HepG2 (cell line): ENCODE data around the gene ENG. TPM values are rescaled to one million over a fixed set of nuclear protein-coding genes. Genes with fewer than 3 reads are reported as not detected.

Source experiments
- CBFB ChIP-seq: sonication (generic); formaldehyde crosslinking; IDR thresholded peaks from 2 replicates; pipeline ENCODE4 v1.4.0; 2020; ENCODE audit warnings: missing genetic modification reagents
- DR1 ChIP-seq: sonication (generic); formaldehyde crosslinking; IDR thresholded peaks from 2 replicates; pipeline ENCODE4 v1.8.0; 2021; ENCODE audit warnings: mild to moderate bottlenecking, missing genetic modification reagents, inconsistent platforms
- FIP1L1 ChIP-seq: fragments of 200-400 bp; formaldehyde crosslinking; IDR thresholded peaks from 2 replicates; pipeline ENCODE4 v1.6.1; 2018; ENCODE audit warnings: low read depth, mild to moderate bottlenecking, low read length, moderate library complexity, borderline replicate concordance; ENCODE audit not compliant: insufficient read depth
- HNF4A ChIP-seq: sonication (generic); formaldehyde crosslinking; IDR thresholded peaks from 2 replicates; pipeline ENCODE4 v1.4.0; 2020; ENCODE audit warnings: missing genetic modification reagents
- MED13 ChIP-seq: sonication (generic); formaldehyde crosslinking; IDR thresholded peaks from 2 replicates; pipeline ENCODE4 v1.5.0; 2020; ENCODE audit warnings: missing genetic modification reagents
- MTF2 ChIP-seq: sonication (generic); formaldehyde crosslinking; IDR thresholded peaks from 2 replicates; pipeline ENCODE4 v1.5.0; 2020; ENCODE audit warnings: missing genetic modification reagents, borderline replicate concordance
- NFRKB ChIP-seq: fragments of 450-650 bp; IDR thresholded peaks from 2 replicates; pipeline ENCODE4 v1.6.1; 2017
- PAF1 ChIP-seq: IDR thresholded peaks from 2 replicates; pipeline ENCODE4 v1.6.1; 2016; ENCODE audit warnings: missing genetic modification reagents, missing compliant biosample characterization
- RARA ChIP-seq: IDR thresholded peaks from 2 replicates; pipeline ENCODE4 v1.6.1; 2016; ENCODE audit warnings: missing genetic modification reagents, missing compliant biosample characterization
- THRA ChIP-seq: sonication (generic); formaldehyde crosslinking; IDR thresholded peaks from 2 replicates; pipeline ENCODE4 v1.4.0; 2020; ENCODE audit warnings: missing genetic modification reagents, borderline replicate concordance
- ZBTB21 ChIP-seq: sonication (generic); formaldehyde crosslinking; IDR thresholded peaks from 2 replicates; pipeline ENCODE4 v1.4.0; 2020; ENCODE audit warnings: missing genetic modification reagents
- ZKSCAN8 ChIP-seq: IDR thresholded peaks from 2 replicates; pipeline ENCODE4 v1.6.1; 2016; ENCODE audit warnings: borderline replicate concordance, missing genetic modification reagents, missing compliant biosample characterization
- ZNF431 ChIP-seq: sonication (generic); formaldehyde crosslinking; IDR thresholded peaks from 2 replicates; pipeline ENCODE4 v1.9.0; 2022; ENCODE audit warnings: missing genetic modification reagents, low read depth, mild to moderate bottlenecking, borderline replicate concordance
- ZNF503 ChIP-seq: sonication (generic); formaldehyde crosslinking; IDR thresholded peaks from 2 replicates; pipeline ENCODE4 v1.4.0; 2020; ENCODE audit warnings: missing genetic modification reagents
- ZNF510 ChIP-seq: sonication (generic); formaldehyde crosslinking; IDR thresholded peaks from 2 replicates; pipeline ENCODE4 v1.4.0; 2020; ENCODE audit warnings: low read depth, mild to moderate bottlenecking, missing genetic modification reagents
- ZNF607 ChIP-seq: sonication (generic); formaldehyde crosslinking; IDR thresholded peaks from 2 replicates; pipeline ENCODE4 v1.5.1; 2020; ENCODE audit warnings: missing genetic modification reagents, mild to moderate bottlenecking, borderline replicate concordance
- ZNF652 ChIP-seq: IDR thresholded peaks from 2 replicates; pipeline ENCODE4 v1.6.1; 2016; ENCODE audit warnings: low read depth, borderline replicate concordance
- ZNF768 ChIP-seq: sonication (generic); formaldehyde crosslinking; IDR thresholded peaks from 2 replicates; pipeline ENCODE4 v1.4.0; 2020; ENCODE audit warnings: missing genetic modification reagents
- polyA plus RNA-seq, 8 experiments: library from polyadenylated mRNA; depleted of rRNA in 3 of 8; stranded (reverse) in 7 of 8; unstranded in 1 of 8; fragments of >200 nt; fragmentation: Illumina TruSeq in 4 of 8; extraction: Trizol in 4 of 8; gene quantifications; 2 replicates each; pipeline versions ENCODE4 v1.2.1 to v1.2.3, GENCODE V29; 2011 to 2016; ENCODE audit warnings: low read depth in 4 of 8, missing spikeins in 1 of 8, mixed read lengths in 1 of 8; ENCODE audit not compliant: insufficient read depth in 1 of 8
- total RNA-seq, 5 experiments: library from RNA; depleted of rRNA; stranded (reverse); fragments of >200 nt; fragmentation: Illumina TruSeq; extraction: Trizol; gene quantifications; 2 replicates each; pipeline ENCODE4 v1.2.3, GENCODE V29; 2016; ENCODE audit warnings: low read depth in 1 of 5
- TF ChIP-seq, protein P1 (sequence below): sonication (generic); formaldehyde crosslinking; IDR thresholded peaks from 2 replicates; pipeline ENCODE4 v1.8.1; 2023; ENCODE audit warnings: missing genetic modification reagents, inconsistent platforms, borderline replicate concordance

The ENG gene
- total and polyA plus RNA-seq, 2 of the 13 experiments (the other 11 are each of a cell fraction or from before 2014, with no cell fraction given) = 0.02 to 1.1 TPM

- TF ChIP-seq THRA (CRISPR knock-in tag) (peak; percentile 73; the same call in 1 of the 2 replicates), DR1 (CRISPR knock-in tag) (no peak), FIP1L1 (no peak), ZNF768 (CRISPR knock-in tag) (peak; percentile 49; the same call in 1 of the 2 replicates), NFRKB (no peak), RARA (peak; percentile 67; the same call in 1 of the 2 replicates), ZNF607 (CRISPR knock-in tag) (no peak), ZNF431 (CRISPR knock-in tag) (no peak), MTF2 (CRISPR knock-in tag) (peak; percentile 53; the same call in 1 of the 2 replicates), MED13 (CRISPR knock-in tag) (no peak), CBFB (CRISPR knock-in tag) (no peak), PAF1 (CRISPR knock-in tag) (no peak), ZNF503 (CRISPR knock-in tag) (no peak), ZNF510 (CRISPR knock-in tag) (no peak), HNF4A (CRISPR knock-in tag) (peak; percentile 50), ZNF652 (CRISPR knock-in tag) (no peak), ZBTB21 (CRISPR knock-in tag) (no peak), ZKSCAN8 (no peak)
- TF ChIP-seq, protein P1, sequence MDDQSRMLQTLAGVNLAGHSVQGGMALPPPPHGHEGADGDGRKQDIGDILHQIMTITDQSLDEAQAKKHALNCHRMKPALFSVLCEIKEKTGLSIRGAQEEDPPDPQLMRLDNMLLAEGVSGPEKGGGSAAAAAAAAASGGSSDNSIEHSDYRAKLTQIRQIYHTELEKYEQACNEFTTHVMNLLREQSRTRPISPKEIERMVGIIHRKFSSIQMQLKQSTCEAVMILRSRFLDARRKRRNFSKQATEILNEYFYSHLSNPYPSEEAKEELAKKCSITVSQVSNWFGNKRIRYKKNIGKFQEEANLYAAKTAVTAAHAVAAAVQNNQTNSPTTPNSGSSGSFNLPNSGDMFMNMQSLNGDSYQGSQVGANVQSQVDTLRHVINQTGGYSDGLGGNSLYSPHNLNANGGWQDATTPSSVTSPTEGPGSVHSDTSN (CRISPR knock-in tag) = no peak
These were observed 29.0 kb downstream of the ENG start (continued) for GRCh38 chr9:127825319-127826051.
